Gastrocnemius medialis (tissue), 4 donors: ENCODE results near the gene HSPB1.

Experiments used
- POLR2A ChIP-seq, 2 donors: fragments of 450-650 bp; IDR thresholded peaks; one replicate each; pipeline ENCODE4 v1.6.1; 2017; ENCODE audit warnings: antibody characterized with exemption in 2 of 2, mild to moderate bottlenecking in 2 of 2, moderate library complexity in 2 of 2
- TF ChIP-seq, protein P1 (sequence below), 5 experiments: fragments of 450-650 bp in 3 of 5; fragments of 200-600 bp in 2 of 5; sonication (generic) in 2 of 5; IDR thresholded peaks in 4 of 5; conservative IDR thresholded peaks in 1 of 5; 1 replicate in 4 of 5; 2 replicates in 1 of 5; pipeline ENCODE4 v1.5.1; 2016 to 2019; ENCODE audit warnings: antibody characterized with exemption in 5 of 5, mild to moderate bottlenecking in 3 of 5, moderate library complexity in 3 of 5

DNA sequence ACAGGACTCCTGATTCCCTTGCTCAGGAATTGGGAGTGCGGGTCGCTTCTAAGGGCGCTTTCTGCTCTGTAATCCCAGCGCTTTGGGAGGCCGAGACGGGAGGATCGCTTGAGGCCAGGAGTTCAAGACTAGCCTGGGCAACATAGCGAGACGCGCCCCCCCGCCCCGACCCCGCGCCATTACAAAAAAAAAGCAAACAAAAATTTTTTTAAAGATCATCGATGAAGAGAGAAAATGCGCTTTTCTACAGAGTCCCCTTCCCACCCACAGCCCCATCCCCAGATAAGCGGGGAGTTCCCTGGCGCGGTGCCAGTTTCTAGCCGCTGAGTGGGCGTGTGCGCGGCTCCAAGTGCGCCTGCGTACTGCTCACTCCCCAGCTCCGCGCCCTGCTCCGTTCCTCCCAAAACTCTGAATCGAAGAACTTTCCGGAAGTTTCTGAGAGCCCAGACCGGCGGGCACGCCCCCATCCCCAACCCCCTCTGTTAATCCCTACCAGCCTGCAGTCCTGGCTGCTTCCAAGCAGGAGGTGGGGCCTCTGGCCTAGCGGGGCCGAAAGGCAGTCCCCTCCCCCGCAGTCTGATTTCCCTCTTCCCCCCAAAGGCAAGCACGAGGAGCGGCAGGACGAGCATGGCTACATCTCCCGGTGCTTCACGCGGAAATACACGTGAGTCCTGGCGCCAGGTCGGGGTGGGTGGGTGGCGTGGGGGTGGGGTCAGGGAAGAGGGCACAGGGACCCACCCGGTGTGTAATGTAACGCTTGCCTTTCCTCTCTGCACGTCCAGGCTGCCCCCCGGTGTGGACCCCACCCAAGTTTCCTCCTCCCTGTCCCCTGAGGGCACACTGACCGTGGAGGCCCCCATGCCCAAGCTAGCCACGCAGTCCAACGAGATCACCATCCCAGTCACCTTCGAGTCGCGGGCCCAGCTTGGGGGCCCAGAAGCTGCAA, 1.0 kb downstream of the HSPB1 start:
- TF ChIP-seq, protein P1, sequence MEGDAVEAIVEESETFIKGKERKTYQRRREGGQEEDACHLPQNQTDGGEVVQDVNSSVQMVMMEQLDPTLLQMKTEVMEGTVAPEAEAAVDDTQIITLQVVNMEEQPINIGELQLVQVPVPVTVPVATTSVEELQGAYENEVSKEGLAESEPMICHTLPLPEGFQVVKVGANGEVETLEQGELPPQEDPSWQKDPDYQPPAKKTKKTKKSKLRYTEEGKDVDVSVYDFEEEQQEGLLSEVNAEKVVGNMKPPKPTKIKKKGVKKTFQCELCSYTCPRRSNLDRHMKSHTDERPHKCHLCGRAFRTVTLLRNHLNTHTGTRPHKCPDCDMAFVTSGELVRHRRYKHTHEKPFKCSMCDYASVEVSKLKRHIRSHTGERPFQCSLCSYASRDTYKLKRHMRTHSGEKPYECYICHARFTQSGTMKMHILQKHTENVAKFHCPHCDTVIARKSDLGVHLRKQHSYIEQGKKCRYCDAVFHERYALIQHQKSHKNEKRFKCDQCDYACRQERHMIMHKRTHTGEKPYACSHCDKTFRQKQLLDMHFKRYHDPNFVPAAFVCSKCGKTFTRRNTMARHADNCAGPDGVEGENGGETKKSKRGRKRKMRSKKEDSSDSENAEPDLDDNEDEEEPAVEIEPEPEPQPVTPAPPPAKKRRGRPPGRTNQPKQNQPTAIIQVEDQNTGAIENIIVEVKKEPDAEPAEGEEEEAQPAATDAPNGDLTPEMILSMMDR (IDR thresholded peaks at IDR 0.05 in 4 of 5, conservative IDR thresholded peaks at IDR 0.05 in 1 of 5) = no peak
- peak; percentile 46 to 66 for TF ChIP-seq POLR2A (IDR thresholded peaks at IDR 0.05)
